Right ventricle myocardium superior (tissue), 1 donor: ENCODE results near the gene WRNIP1. TPM values are rescaled to one million over a fixed set of nuclear protein-coding genes. Genes with fewer than 3 reads are reported as not detected.
"Not testable (repeated sequence)": the region's sequence is repeated elsewhere in the genome, so short reads cannot be mapped to it uniquely, and the experiment has no call there.

Source experiments
- ATAC-seq: fragments of 200-7000 bp; cut with Tn5 transposase; one replicate; pipeline ENCODE4 v1.9.1; 2020; ENCODE audit warnings: mild to moderate bottlenecking; ENCODE audit not compliant: poor library complexity
- DNase-seq: peaks from one replicate; pipeline ENCODE4 v3.0.0-alpha.2; 2020
- intact Hi-C: fragments of 100-400 bp; cut with DNase I; formaldehyde crosslinking; loops from one replicate; pipeline ENCODE4 v1.11.2; 2022
- total RNA-seq: library from RNA; stranded (reverse); fragmentation: NEBNext Ultra II Directional; extraction: Animal tissue kit (Norgen Biotek cat#: 25700); gene quantifications from one replicate; pipeline ENCODE4 v1.2.1, GENCODE V29; 2021
- donor health status: DM: no; HTN: yes; CAD: no; lungs with severe emphysema.

WRNIP1 gene
- total RNA-seq, 1 donor from 2014 or later: 39.8 TPM

DNA sequence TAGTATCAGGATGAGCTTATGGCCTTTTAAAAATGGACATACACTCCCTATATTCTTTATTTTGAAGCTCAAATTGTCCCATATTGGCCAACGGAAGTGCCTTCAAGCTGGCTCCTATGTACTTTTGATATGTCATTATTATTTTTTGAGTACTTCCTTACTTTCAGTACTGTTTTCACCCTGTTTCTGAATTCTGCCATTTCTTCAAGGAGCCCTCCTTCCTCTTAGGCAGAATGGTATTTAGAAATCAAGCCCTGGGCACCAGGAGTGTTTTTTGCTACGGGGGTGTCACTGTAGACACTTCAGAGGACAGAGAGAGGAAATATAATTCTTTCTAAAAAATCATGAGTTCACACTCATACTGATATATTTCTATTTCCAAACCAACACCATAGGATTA is 9.0 kb upstream of the WRNIP1 start:
- DNase-seq (no peak), ATAC-seq (no peak)
- intact Hi-C loops: no loop called here

DNA sequence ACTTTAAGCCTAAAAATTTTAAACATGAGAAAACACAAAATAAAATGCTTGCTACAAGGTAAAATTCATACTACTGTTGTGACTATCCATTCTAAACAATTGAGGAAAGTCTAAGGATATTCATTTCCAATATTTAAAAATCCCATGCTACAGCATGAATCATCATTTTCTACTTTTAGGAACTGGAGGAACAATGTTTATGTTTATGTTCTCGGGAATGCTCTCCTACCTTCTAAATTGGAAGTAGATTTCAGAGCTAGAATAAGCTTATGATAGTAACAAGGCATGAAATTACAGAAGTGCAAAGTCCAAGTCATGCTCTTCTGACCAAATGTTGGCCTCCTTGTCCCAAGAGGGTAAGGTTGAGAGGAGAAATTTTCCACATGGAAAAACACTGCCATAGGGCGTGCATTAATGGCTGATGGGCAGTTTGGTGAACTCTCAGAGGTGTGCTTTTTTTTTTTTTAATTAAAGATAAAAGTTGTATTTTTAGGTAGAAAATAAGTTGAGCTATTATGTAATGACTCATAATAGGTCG is 8.4 kb upstream of the WRNIP1 start:
- DNase-seq (no peak), ATAC-seq (no peak)
- intact Hi-C loops: no loop called here

DNA sequence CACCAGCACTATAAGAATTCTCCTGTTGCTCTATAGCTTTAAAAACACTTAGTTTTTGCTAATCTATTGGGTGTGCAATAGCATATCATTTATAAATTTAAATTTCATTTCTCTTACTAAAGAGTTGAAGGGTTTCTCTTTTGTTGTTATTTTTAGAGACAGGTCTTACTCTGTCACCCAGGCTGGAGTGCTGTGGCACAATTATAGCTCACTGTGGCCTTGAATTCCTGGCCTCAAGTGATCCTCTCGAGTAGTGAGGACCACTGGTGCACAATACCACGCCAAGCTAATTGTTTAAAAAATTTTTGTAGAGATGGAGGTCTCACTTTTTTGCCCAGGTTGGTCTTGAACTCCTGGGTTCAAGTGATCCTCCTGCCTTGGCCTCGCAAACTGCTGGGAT is 6.2 kb upstream of the WRNIP1 start:
- ATAC-seq (peak; percentile 49), DNase-seq (no peak)
- intact Hi-C loops: no loop called here

DNA sequence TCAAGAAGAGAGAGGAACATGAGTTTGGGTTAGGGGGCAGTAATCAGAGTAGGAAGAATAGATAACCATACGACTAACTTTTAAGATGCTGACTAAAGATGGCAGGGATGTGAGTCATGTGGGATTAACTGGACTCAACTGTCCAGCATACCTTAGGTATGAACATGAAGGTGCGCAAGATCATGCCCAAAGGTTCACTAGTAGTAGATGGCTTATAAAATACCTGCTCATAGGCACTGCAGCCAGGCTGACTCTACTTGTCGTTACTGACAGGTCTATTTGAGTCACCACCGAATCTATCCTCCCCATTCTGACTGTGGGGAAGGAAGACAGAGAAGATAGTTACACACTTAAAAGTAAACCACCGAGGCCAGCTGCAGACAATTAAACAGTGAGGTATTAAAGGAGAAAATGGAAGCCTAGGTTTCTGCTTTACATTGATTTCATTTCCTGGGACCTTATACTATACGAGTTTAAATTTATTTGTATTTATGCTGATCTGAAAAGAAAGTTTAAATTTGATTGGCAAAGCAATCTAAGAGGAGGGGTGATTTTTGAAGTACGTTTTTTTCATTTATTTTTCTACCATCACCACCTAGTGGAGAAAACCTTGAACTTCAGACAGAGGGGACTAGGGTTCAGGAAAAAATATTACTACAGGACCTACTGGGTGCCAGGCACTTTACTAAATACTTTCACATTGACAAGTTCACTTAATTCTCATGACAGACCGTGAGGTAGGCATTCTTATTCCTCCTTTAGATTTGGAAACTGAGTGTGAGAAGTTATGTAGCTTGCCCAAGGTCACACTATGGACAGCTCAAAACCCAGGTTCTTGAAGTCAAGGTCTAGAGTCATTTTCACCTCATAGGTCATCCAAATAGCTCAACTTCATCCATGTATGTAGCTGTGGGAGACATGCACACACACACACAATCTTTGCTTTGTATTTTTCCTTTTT is 4.0 kb upstream of the WRNIP1 start:
- ATAC-seq (no peak), DNase-seq (no peak)
- intact Hi-C loops: no loop called here

DNA sequence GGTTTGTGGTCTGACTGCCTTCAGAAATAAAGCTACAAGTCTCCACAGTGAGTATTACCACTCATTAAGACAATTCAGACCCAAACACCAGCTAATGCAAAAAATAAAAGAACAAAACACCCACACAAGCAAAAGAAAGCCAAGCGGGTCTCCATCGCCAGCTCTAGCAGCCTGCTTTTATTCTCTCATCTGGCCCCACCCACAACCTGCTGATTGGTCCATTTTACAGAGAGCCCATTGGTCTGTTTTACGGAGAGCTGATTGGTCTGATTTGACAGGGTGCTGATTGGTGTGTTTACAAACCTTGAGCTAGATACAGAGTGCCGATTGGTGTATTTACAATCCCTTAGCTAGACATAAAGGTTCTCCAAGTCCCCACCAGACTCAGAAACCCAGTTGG is 2.3 kb upstream of the WRNIP1 start:
- DNase-seq, ATAC-seq, intact Hi-C loops: not testable (repeated sequence)

DNA sequence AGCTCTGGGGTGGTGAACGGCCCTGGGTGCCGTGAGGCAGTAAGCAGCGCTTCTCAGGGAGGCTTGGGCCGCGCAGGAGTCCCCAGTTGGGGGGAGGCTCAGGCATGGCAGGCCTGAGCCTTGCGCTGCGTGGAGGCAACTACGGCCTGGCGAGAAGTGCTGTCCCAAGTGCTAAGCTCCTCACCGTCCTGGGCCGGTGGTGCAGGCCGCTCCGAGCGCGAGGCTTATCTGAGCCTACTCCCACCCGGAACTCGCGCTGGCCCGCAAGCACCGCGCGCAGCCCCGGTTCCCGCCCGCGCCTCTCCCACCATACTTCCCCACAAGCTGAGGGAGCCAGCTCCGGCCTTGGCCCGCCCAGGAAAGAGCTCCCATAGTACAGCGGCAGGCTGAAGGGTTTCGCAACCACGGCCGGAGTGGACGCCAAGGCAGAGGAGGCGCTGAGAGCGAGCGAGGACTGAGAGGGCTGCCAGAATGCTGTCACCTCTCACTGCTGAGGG is 1.8 kb upstream of the WRNIP1 start:
- intact Hi-C loops: no loop called here
- ATAC-seq (no peak), DNase-seq (peak; percentile 61)

DNA sequence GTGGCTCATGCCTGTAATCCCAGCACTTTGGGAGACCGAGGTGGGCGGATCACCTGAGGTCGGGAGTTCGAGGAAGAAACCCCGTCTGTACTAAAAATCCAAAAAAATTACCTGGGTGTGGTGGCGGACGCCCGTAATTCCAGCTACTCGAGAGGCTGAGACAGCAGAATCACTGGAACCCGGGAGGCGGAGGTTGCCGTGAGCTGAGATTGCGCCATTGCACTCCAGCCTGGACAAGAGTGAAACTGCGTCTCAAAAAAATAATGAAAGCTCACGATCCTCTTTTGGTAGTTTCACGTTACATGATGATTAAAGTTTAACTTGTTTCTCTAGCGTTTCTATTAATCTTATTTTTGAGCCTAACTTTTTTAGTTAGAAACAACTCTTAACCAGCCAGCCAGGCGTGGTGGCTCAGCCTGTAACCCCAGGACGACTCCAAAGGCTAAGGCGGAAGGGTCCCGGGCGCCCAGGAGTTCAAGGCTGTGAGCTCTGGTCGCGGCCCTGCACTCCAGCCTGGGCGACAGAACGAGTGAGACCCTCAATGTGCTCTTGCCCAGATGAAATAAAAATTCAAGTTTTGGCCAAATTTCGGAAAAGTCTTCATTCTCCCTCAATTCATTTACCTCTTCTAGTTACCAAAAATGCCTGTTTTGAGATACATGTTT is 1.2 kb upstream of the WRNIP1 start:
- DNase-seq (peak; percentile 48), ATAC-seq (no peak)
- intact Hi-C loops: no loop called here

DNA sequence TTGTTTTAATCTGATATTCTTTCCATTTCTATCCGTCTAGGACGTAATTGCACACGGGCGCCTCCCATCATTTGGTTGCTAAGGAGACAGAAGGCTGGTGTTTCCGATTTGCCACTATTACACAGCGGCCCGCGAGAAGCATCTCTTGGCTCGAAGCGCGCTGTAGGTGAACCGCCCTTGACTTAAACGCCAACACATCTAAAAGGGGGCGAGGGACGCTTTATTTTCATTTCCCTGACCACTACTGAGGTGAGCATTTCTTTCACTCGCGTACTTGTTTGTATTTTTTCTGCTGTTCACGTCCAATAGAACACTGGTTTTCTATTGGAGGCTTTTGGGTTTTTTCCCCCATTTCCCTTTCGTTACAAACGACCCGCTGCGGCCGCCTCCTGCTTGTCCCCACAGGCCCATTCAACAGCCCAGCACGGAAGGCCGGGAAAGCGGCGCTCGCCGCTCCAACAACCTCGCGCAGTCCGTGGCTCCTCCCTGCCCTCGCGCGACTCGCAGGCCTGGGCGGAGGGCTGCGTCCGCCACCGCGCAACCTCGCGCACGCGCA is 505 bp upstream of the WRNIP1 start:
- DNase-seq: peak; percentile 69
- ATAC-seq: peak; percentile 88
- intact Hi-C loops: no loop called here

DNA sequence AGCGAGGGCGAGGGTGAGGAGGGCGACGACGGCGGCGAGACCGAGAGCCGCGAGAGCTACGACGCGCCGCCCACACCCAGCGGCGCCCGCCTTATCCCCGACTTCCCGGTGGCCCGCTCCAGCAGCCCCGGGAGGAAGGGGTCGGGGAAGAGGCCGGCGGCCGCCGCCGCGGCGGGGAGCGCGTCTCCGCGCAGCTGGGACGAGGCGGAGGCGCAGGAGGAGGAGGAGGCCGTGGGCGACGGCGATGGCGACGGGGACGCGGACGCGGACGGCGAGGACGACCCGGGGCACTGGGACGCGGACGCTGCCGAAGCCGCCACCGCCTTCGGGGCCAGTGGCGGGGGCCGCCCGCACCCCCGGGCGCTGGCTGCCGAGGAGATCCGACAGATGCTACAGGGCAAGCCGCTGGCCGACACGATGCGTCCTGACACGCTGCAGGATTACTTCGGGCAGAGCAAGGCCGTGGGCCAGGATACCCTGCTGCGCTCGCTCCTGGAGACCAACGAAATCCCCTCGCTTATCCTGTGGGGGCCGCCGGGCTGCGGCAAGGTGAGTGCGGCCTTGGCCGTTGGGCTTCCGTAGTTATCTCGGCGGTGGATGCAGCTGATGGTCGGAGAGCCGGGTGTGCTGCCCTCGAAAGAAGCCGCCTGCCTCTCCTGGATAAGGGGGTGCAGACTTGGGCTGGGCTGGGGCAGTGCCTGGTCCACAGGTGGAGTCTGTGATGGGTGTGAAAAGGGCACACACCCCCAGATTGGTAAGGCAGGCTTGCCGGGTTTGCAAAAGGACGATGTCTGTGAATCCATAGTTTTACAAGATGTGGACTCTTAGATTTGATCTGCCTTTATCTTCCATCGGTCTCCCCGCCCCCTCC is 938 bp downstream of the WRNIP1 start:
- intact Hi-C loops: no loop called here
- peak; percentile 1 for ATAC-seq
- DNase-seq: peak; percentile 70

DNA sequence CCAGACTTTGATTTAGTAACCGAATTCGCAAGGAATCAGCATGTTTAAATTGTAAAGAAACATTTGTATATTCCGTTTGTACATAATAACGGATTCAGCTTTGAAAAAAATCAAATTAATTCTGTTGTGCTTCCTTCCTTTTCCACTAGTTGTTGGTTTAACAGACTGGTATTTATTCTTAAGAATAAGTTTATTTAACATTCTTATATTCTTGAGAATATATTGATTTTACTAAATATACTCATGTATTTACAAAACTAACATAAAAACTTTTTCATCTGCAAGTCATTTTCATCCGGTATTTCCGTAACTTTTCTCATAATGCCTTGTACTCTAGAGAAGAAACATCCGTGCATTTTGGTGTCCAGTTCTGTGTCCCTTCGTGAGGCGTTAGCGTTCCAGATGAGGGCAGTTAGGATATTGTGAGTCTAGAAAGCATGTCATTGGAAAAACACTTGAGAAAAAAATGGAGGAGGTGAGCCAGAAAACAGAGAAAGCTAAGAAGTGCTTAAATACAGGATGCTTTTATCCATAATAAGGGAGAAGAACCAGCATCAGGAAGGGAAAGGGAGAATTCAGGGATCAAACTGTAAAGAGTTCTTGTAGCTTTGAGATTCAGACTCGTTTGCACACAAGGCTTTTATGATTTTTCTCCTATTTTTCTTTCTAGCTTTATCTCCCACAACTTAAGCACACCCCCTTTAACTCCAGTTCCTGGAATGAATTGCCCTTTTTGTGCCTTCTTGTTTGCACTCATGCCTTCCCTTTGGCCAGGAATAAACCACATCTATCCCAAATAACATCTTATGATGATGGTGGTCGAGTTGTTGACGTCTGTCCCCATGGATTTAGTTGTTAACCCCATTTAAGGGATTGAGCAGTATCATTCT is 1.8 kb downstream of the WRNIP1 start:
- intact Hi-C loops: no loop called here
- no peak for DNase-seq
- ATAC-seq: no peak

DNA sequence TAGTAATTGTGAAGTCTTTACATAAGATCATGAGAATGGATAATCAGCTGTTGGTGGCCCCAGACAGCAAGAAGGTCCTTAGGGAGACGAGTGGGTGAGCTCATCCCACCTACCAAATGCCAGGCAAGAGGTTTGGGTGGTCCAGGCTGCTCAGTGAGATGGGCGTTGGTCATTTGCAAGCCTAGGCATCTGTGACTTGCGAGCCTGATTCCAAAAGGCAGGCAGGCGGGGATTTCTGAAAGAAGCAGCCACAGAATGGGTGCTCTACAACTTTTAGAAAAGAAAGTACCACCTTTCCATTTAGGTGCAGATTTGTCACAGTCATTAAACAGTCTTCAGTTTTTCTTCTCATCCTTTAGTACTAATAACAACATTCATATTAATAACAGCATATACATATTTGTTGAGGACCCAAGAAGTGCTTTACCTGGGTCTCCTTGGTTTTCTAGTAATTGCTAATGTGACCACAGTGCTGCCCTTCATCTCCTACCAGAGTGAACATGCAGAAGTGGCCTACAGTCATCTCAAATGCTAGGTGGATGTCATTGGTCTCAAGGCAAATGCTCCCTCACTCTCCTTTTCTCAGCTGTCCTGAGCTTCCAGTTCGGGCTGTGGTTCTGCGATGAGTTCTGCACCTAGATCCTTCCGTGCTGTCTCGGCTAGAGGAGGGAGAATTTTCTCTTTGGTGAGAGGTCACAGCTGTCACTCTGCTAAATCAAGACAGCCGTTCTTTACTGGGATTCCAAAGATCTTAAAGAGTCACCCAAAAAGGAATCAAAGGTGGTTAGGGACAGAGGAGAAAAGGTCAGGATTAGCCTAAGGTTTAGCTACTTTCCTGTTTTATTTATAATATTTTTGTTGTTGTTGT is 2.7 kb downstream of the WRNIP1 start:
- DNase-seq (no peak), ATAC-seq (no peak)
- intact Hi-C loops: no loop called here

DNA sequence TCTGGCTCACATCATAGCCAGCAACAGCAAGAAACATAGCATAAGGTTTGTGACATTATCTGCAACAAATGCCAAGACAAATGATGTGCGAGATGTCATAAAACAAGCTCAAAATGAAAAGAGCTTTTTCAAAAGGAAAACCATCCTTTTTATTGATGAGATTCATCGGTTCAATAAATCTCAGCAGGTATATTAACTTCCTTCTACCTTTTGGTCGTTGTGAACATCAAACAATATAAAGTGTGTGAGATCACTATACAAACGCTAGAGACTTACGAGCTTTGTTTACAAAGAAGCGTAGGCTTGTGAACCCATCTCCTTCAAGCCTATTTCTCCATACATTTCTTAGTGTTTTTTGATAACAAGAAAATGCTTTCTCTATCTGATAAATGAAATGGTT is 3.5 kb downstream of the WRNIP1 start:
- intact Hi-C loops: no loop called here
- no peak for ATAC-seq
- DNase-seq: no peak

DNA sequence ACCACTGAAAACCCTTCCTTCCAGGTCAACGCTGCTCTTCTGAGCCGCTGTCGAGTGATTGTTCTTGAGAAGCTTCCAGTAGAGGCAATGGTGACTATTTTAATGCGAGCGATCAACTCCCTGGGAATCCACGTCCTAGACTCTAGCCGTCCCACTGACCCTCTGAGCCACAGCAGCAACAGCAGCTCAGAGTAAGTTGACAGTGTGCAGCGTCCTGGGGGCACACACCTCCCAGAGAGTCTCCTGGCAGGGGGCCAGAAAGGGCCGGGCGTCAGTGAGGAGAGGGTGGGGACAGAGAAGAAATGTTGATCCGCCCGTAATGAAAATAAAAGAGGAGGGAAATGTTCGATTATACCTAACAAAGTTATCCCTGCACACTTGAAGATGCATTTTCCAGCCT is 5.0 kb downstream of the WRNIP1 start:
- ATAC-seq (peak; percentile 25), DNase-seq (peak; percentile 80)
- intact Hi-C loops: no loop called here

DNA sequence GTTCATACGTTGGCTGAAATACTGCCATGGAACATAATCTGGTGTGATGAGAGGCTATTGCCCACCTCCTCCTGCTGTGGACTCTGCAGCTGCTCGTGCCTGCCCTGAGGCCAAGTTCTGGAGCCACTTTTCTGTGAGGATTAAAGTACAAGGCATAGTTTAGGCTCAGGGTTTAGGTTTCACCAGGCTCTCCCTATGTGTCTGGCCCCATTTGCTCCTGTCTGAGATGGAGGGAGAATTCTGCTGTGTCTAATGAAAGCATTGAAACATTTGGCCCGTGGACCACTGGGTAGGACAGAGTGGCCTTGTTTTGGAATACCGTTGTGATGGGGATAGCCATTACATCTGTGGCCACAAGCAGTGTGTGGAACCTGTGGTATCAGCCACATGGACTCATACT is 5.9 kb downstream of the WRNIP1 start:
- intact Hi-C loops: no loop called here
- no peak for ATAC-seq
- no peak for DNase-seq

DNA sequence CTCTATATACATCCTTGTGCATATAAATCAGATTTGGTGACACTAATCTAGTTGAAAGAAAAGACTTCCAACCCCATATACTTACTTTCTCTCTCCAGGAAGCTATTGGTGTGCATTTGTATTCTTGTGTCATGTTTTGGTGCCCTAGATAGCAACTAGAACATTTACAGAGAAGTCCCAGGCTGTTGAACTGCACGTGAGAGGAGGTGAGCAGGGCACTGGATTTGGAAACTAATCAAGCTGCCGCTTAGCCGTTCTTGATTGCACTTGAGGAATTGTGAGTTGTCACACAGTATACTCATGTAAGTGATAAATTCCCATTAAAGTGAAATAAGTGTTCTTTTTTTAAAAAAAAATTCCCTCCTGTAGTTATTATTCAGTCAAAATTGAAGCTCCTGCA is 7.6 kb downstream of the WRNIP1 start:
- intact Hi-C loops: no loop called here
- peak; percentile 48 for ATAC-seq

DNA sequence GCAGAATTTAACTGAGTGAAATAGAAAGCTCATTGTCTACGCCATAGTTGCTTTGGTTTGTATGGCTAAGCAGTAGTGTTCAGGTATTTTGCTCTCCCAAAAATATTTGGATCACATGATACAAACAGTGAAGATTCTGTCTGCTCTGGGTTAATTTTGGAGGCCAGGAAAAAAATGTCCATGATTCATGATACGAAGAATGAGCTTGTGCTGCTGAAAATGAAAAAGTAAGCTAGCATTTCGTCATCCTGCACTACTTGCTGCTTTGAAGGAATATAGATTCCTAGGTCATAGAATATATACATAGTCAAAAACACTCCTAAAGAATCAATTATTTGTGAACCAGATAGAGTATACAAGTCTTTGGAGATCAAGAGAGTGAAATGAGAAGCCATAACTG is 8.3 kb downstream of the WRNIP1 start:
- no peak for ATAC-seq
- intact Hi-C loops: no loop called here
- DNase-seq: no peak

More for the DNA sequence above, 7.6 kb downstream of the WRNIP1 start:
- no peak for DNase-seq

DNA sequence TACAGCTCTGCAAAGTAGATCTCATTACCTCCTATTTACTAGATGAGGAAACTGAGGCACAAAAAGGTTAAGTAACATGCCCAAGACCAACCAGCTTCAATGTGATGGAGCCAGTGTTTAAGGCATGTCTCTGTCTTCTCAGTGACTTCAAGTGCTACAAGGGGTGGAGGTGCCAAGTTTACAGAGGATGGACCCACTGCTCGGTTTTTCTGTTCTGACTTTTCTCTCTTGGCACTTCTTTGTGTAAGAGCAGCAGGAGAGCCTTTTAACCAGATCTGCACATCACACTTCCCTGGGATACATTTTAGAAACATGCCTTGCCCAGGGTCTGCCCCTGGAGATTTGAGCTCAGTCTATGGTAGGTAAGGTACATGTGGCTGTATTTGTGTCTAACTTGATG is 9.8 kb downstream of the WRNIP1 start:
- intact Hi-C loops: no loop called here
- no peak for ATAC-seq
- DNase-seq: no peak
